ENCODE measurements around the gene S1PR4. TPM values are rescaled to one million over a fixed set of nuclear protein-coding genes. Genes with fewer than 3 reads are reported as not detected.

S1PR4 gene
- total RNA-seq, 1 experiment from 2014 or later, result 0.28 TPM

DNA sequence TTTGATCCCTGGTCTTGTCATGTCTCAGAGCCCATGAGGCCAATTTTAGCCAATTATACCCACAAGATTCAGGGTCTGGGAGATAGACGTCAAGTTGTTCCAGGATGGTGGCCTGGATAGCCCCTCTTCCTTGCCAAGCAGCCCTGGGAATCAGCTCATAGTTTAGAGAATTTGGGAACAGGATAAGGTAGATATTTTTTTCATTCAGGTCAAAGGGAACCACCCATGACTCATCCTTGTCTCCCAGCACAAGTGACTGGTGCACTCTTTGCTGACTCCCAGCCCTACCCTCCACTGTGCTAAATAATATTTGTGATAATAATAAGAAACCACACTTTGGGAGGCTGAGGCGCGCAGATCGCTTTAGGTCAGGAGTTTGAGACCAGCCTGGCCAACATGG, 17.1 kb upstream of the S1PR4 start:
- Mint-ChIP-seq H3K4me3 (no peak overlapping the region), H3K9me3 (peaks cover 11% of the 10 kb centered on the region), H3K36me3 (no peaks in the 10 kb centered on the region), H3K4me1 (peaks cover 7% of the 10 kb centered on the region), H3K27ac (no peak overlapping the region), H3K27me3 (ENCODE audit: low read depth) (peaks cover 21% of the 10 kb centered on the region)
- no peak for ATAC-seq
- TF ChIP-seq, protein P1, sequence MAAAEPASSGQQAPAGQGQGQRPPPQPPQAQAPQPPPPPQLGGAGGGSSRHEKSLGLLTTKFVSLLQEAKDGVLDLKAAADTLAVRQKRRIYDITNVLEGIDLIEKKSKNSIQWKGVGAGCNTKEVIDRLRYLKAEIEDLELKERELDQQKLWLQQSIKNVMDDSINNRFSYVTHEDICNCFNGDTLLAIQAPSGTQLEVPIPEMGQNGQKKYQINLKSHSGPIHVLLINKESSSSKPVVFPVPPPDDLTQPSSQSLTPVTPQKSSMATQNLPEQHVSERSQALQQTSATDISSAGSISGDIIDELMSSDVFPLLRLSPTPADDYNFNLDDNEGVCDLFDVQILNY (CRISPR knock-in tag; IDR thresholded peaks at IDR 0.05), result no peak
- TF ChIP-seq JUN (CRISPR knock-in tag; IDR thresholded peaks at IDR 0.05) (no peak), CBFB (CRISPR knock-in tag; IDR thresholded peaks at IDR 0.05; ENCODE audit: low read depth) (no peak)
- TF ChIP-seq, protein P2, sequence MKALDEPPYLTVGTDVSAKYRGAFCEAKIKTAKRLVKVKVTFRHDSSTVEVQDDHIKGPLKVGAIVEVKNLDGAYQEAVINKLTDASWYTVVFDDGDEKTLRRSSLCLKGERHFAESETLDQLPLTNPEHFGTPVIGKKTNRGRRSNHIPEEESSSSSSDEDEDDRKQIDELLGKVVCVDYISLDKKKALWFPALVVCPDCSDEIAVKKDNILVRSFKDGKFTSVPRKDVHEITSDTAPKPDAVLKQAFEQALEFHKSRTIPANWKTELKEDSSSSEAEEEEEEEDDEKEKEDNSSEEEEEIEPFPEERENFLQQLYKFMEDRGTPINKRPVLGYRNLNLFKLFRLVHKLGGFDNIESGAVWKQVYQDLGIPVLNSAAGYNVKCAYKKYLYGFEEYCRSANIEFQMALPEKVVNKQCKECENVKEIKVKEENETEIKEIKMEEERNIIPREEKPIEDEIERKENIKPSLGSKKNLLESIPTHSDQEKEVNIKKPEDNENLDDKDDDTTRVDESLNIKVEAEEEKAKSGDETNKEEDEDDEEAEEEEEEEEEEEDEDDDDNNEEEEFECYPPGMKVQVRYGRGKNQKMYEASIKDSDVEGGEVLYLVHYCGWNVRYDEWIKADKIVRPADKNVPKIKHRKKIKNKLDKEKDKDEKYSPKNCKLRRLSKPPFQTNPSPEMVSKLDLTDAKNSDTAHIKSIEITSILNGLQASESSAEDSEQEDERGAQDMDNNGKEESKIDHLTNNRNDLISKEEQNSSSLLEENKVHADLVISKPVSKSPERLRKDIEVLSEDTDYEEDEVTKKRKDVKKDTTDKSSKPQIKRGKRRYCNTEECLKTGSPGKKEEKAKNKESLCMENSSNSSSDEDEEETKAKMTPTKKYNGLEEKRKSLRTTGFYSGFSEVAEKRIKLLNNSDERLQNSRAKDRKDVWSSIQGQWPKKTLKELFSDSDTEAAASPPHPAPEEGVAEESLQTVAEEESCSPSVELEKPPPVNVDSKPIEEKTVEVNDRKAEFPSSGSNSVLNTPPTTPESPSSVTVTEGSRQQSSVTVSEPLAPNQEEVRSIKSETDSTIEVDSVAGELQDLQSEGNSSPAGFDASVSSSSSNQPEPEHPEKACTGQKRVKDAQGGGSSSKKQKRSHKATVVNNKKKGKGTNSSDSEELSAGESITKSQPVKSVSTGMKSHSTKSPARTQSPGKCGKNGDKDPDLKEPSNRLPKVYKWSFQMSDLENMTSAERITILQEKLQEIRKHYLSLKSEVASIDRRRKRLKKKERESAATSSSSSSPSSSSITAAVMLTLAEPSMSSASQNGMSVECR (CRISPR knock-in tag; IDR thresholded peaks at IDR 0.05; ENCODE audit: borderline replicate concordance), result no peak
- no peak for DNase-seq (ENCODE audit: low spot score)
- ChIA-PET CTCF (interaction anchor here (0.9 to 3.6 kb wide), 10 partner anchors 15 to 238 kb away, joined by 3 to 40 read pairs (median 4); no protein-coding TSS in a partner anchor), POLR2A (no interaction called here)

DNA sequence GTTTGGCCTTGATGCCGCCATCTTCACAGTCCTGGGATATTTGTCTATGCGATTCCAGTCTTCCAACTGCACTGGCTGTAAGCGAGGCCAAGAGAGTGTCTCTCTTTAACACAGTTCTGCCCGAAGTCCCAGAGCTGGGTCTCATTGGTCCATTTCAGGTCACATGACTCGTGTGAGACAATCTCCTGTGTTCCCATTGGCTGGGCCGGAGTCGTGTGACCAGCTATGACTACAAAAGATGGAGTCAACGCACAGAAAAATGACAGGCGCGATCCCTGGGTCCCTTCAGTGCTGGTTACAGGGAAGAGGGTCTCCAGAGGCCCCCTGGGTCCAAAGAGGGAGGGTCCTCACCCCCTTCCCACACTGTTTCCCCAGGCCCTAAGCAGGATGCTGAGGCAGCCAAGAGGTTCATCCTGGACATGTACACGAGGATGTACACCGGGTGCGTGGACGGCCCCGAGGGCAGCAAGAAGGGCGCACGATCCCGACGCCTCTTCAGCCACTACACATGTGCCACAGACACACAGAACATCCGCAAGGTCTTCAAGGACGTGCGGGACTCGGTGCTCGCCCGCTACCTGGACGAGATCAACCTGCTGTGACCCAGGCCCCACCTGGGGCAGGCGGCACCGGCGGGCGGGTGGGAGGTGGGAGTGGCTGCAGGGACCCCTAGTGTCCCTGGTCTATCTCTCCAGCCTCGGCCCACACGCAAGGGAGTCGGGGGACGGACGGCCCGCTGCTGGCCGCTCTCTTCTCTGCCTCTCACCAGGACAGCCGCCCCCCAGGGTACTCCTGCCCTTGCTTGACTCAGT, 15.9 kb upstream of the S1PR4 start:
- H3K27ac Mint-ChIP-seq, result no peak overlapping the region
- ChIA-PET POLR2A (interaction anchor here (0.6 kb wide), 1 partner anchor 67 kb away, joined by 3 read pairs; no protein-coding TSS in a partner anchor), CTCF (interaction anchor here (0.6 to 3.6 kb wide), 23 partner anchors 9 to 239 kb away, joined by 3 to 51 read pairs (median 4); no protein-coding TSS in a partner anchor)
- TF ChIP-seq, protein P3, sequence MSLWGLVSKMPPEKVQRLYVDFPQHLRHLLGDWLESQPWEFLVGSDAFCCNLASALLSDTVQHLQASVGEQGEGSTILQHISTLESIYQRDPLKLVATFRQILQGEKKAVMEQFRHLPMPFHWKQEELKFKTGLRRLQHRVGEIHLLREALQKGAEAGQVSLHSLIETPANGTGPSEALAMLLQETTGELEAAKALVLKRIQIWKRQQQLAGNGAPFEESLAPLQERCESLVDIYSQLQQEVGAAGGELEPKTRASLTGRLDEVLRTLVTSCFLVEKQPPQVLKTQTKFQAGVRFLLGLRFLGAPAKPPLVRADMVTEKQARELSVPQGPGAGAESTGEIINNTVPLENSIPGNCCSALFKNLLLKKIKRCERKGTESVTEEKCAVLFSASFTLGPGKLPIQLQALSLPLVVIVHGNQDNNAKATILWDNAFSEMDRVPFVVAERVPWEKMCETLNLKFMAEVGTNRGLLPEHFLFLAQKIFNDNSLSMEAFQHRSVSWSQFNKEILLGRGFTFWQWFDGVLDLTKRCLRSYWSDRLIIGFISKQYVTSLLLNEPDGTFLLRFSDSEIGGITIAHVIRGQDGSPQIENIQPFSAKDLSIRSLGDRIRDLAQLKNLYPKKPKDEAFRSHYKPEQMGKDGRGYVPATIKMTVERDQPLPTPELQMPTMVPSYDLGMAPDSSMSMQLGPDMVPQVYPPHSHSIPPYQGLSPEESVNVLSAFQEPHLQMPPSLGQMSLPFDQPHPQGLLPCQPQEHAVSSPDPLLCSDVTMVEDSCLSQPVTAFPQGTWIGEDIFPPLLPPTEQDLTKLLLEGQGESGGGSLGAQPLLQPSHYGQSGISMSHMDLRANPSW (CRISPR knock-in tag; conservative IDR thresholded peaks at IDR 0.05; ENCODE audit: low read depth), result no peak
- TF ChIP-seq, protein P4, sequence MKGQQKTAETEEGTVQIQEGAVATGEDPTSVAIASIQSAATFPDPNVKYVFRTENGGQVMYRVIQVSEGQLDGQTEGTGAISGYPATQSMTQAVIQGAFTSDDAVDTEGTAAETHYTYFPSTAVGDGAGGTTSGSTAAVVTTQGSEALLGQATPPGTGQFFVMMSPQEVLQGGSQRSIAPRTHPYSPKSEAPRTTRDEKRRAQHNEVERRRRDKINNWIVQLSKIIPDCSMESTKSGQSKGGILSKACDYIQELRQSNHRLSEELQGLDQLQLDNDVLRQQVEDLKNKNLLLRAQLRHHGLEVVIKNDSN (CRISPR knock-in tag; IDR thresholded peaks at IDR 0.05), result peak; percentile 63
- TF ChIP-seq, protein P5, sequence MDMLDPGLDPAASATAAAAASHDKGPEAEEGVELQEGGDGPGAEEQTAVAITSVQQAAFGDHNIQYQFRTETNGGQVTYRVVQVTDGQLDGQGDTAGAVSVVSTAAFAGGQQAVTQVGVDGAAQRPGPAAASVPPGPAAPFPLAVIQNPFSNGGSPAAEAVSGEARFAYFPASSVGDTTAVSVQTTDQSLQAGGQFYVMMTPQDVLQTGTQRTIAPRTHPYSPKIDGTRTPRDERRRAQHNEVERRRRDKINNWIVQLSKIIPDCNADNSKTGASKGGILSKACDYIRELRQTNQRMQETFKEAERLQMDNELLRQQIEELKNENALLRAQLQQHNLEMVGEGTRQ (CRISPR knock-in tag; IDR thresholded peaks at IDR 0.05), result peak; percentile 80
- H3K4me1 Mint-ChIP-seq, result peaks cover 7% of the 10 kb centered on the region
- no peak for ATAC-seq
- H3K9me3 Mint-ChIP-seq, result peaks cover 11% of the 10 kb centered on the region
- no peak for DNase-seq (ENCODE audit: low spot score)
- no peak overlapping the region; the same call in 1 of the 2 replicates for H3K4me3 Mint-ChIP-seq
- no peaks in the 10 kb centered on the region for H3K36me3 Mint-ChIP-seq
- peaks cover 16% of the 10 kb centered on the region for H3K27me3 Mint-ChIP-seq (ENCODE audit: low read depth)

DNA sequence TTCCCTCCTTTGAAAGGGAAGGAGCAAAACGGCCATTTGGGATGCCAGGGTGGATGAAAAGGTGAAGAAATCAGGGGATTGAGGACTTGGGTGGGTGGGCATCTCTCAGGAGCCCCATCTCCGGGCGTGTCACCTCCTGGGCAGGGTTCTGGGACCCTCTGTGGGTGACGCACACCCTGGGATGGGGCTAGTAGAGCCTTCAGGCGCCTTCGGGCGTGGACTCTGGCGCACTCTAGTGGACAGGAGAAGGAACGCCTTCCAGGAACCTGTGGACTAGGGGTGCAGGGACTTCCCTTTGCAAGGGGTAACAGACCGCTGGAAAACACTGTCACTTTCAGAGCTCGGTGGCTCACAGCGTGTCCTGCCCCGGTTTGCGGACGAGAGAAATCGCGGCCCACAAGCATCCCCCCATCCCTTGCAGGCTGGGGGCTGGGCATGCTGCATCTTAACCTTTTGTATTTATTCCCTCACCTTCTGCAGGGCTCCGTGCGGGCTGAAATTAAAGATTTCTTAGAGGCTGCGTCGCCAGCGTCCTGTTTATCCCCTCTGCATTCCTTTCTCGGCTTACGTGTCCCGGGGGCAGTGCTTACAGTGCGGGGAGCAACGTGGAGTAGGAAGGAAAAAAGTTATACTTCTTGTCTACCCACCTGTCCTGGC, 15.2 kb upstream of the S1PR4 start:
- Mint-ChIP-seq H3K27me3 (ENCODE audit: low read depth) (peaks cover 14% of the 10 kb centered on the region), H3K4me1 (peaks cover 7% of the 10 kb centered on the region), H3K9me3 (peaks cover 11% of the 10 kb centered on the region), H3K4me3 (peak overlapping the region; percentile 67), H3K27ac (no peak overlapping the region), H3K36me3 (no peaks in the 10 kb centered on the region)
- CTCF ChIA-PET, result interaction anchor here (0.5 to 1.6 kb wide), 36 partner anchors 8 to 746 kb away, joined by 3 to 51 read pairs (median 4); partner anchors contain the start of genes TLE6 and ZNF57
- DNase-seq (ENCODE audit: low spot score) (peak; percentile 83), ATAC-seq (peak; percentile 98)
- TF ChIP-seq, protein P6, sequence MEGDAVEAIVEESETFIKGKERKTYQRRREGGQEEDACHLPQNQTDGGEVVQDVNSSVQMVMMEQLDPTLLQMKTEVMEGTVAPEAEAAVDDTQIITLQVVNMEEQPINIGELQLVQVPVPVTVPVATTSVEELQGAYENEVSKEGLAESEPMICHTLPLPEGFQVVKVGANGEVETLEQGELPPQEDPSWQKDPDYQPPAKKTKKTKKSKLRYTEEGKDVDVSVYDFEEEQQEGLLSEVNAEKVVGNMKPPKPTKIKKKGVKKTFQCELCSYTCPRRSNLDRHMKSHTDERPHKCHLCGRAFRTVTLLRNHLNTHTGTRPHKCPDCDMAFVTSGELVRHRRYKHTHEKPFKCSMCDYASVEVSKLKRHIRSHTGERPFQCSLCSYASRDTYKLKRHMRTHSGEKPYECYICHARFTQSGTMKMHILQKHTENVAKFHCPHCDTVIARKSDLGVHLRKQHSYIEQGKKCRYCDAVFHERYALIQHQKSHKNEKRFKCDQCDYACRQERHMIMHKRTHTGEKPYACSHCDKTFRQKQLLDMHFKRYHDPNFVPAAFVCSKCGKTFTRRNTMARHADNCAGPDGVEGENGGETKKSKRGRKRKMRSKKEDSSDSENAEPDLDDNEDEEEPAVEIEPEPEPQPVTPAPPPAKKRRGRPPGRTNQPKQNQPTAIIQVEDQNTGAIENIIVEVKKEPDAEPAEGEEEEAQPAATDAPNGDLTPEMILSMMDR (IDR thresholded peaks at IDR 0.05), result peak; percentile 83
- no peak for TF ChIP-seq NR2C2 (CRISPR knock-in tag; IDR thresholded peaks at IDR 0.05)
- no peak for TF ChIP-seq TP53 (CRISPR knock-in tag; IDR thresholded peaks at IDR 0.05)
- TF ChIP-seq TEAD1 (CRISPR knock-in tag; IDR thresholded peaks at IDR 0.05), result no peak
- no peak for TF ChIP-seq ETV6 (CRISPR knock-in tag; IDR thresholded peaks at IDR 0.05)
- POLR2A ChIA-PET, result no interaction called here
